IMR-90 (cell line): ENCODE results near the gene PLA2G4D. TPM values are rescaled to one million over a fixed set of nuclear protein-coding genes. Genes with fewer than 3 reads are reported as not detected.

Source experiments
- ATAC-seq: fragments of 200-7000 bp; cut with Tn5 transposase; 2 replicates; pipeline ENCODE4 v1.9.1; 2020; ENCODE audit warnings: low read depth, mild to moderate bottlenecking, moderate library complexity
- BruUV-seq: library from RNA; stranded (reverse); fragments of 400-500 nt; replicated peaks from 2 replicates; lab custom pipeline; 2021; lab: Mats Ljungman, UMichigan
- CTCF ChIA-PET: fragments of 300-600 bp; formaldehyde crosslinking; extraction: SDS; loops from one replicate; lab custom pipeline; 2021; ENCODE audit warnings: antibody characterized with exemption; lab: Yijun Ruan, JAX
- POLR2A ChIA-PET: fragments of 300-600 bp; sonication (Branson Sonifier 250); formaldehyde crosslinking; loops from one replicate; lab custom pipeline; 2022; ENCODE audit warnings: antibody characterized with exemption; ENCODE audit not compliant: unreplicated experiment; lab: Charles Lee
- DNase-seq: peaks from one replicate; pipeline ENCODE4 v3.0.0; 2013
- H2AFZ ChIP-seq: replicated peaks from 2 replicates; pipeline ENCODE3; 2013; ENCODE audit warnings: low read length, mild to moderate bottlenecking; ENCODE audit not compliant: poor library complexity
- H2AK5ac ChIP-seq: 2 replicates; pipeline ENCODE4 v1.6.1; 2013; ENCODE audit warnings: low read depth, low read length, inconsistent platforms
- H2AK9ac ChIP-seq: replicated peaks from 2 replicates; pipeline ENCODE3; 2013; ENCODE audit warnings: mild to moderate bottlenecking, low read depth, low read length, moderate library complexity; ENCODE audit not compliant: poor library complexity
- H2BK120ac ChIP-seq: 2 replicates; pipeline ENCODE4 v1.6.1; 2013; ENCODE audit warnings: low read depth, low read length, inconsistent platforms
- H2BK15ac ChIP-seq: 3 replicates; pipeline ENCODE4 v1.6.1; 2013; ENCODE audit warnings: low read depth, low read length, inconsistent platforms
- H2BK20ac ChIP-seq: 2 replicates; pipeline ENCODE4 v1.6.1; 2013; ENCODE audit warnings: low read depth, mild to moderate bottlenecking, inconsistent platforms, low read length, moderate library complexity
- H2BK5ac ChIP-seq: 2 replicates; pipeline ENCODE4 v1.6.1; 2013; ENCODE audit warnings: mild to moderate bottlenecking, low read depth, low read length, inconsistent platforms; ENCODE audit not compliant: poor library complexity, severe bottlenecking
- H3K14ac ChIP-seq: replicated peaks from 2 replicates; pipeline ENCODE4 v1.6.1; 2013; ENCODE audit warnings: low read depth, low read length, inconsistent platforms
- H3K18ac ChIP-seq: 2 replicates; pipeline ENCODE4 v1.6.1; 2013; ENCODE audit warnings: low read depth, low read length, control low read depth
- H3K23ac ChIP-seq: 2 replicates; pipeline ENCODE4 v1.6.1; 2013; ENCODE audit warnings: low read depth, low read length, inconsistent platforms
- H3K27ac ChIP-seq: 2 replicates; pipeline ENCODE4 v1.5.1; 2013; ENCODE audit warnings: mild to moderate bottlenecking, control low read depth, low read length; ENCODE audit not compliant: insufficient read depth
- H3K27me3 ChIP-seq: 2 replicates; pipeline ENCODE4 v1.6.1; 2013; ENCODE audit warnings: low read length; ENCODE audit not compliant: control insufficient read depth, insufficient read depth
- H3K36me3 ChIP-seq: 2 replicates; pipeline ENCODE4 v1.6.1; 2013; ENCODE audit warnings: low read length, mixed read lengths; ENCODE audit not compliant: control insufficient read depth, insufficient read depth
- H3K4ac ChIP-seq: 2 replicates; pipeline ENCODE4 v1.6.1; 2013; ENCODE audit warnings: low read depth, low read length, inconsistent platforms
- H3K4me1 ChIP-seq: 2 replicates; pipeline ENCODE4 v1.6.1; 2013; ENCODE audit warnings: low read length, mixed read lengths; ENCODE audit not compliant: control insufficient read depth, insufficient read depth
- H3K4me2 ChIP-seq: 2 replicates; pipeline ENCODE4 v1.6.1; 2013; ENCODE audit warnings: low read depth, mild to moderate bottlenecking, control low read depth, low read length, moderate library complexity
- H3K4me3 ChIP-seq: 2 replicates; pipeline ENCODE4 v1.5.1; 2013; ENCODE audit warnings: low read depth, mild to moderate bottlenecking, control low read depth, low read length, moderate library complexity; ENCODE audit not compliant: insufficient read depth
- H3K56ac ChIP-seq: 2 replicates; pipeline ENCODE4 v1.6.1; 2013; ENCODE audit warnings: low read length, inconsistent platforms; ENCODE audit not compliant: insufficient read depth; ENCODE audit errors: extremely low read depth
- H3K79me1 ChIP-seq, 2 experiments: 2 replicates each; pipeline ENCODE4 v1.6.1; 2013; ENCODE audit warnings: low read length in 2 of 2, inconsistent platforms in 1 of 2, low read depth in 1 of 2
- H3K9ac ChIP-seq: 2 replicates; pipeline ENCODE4 v1.6.1; 2013; ENCODE audit warnings: low read depth, low read length, control low read depth
- H3K9me1 ChIP-seq: 2 replicates; pipeline ENCODE4 v1.6.1; 2013; ENCODE audit warnings: low read length, inconsistent platforms; ENCODE audit not compliant: insufficient read depth
- H3K9me3 ChIP-seq: 2 replicates; pipeline ENCODE4 v1.6.1; 2013; ENCODE audit warnings: low read length; ENCODE audit not compliant: control insufficient read depth, insufficient read depth
- H4K20me1 ChIP-seq: 2 replicates; pipeline ENCODE4 v1.6.1; 2013; ENCODE audit warnings: low read length, inconsistent platforms; ENCODE audit not compliant: insufficient read depth
- H4K5ac ChIP-seq: 2 replicates; pipeline ENCODE4 v1.6.1; 2013; ENCODE audit warnings: mild to moderate bottlenecking, low read depth, low read length, control low read depth
- H4K8ac ChIP-seq, 2 experiments: 2 replicates each; pipeline ENCODE4 v1.6.1; 2013; ENCODE audit warnings: low read depth in 2 of 2, low read length in 2 of 2, control low read depth in 1 of 2, inconsistent platforms in 1 of 2
- H4K91ac ChIP-seq: 2 replicates; pipeline ENCODE4 v1.6.1; 2013; ENCODE audit warnings: low read depth, low read length, inconsistent platforms; ENCODE audit not compliant: insufficient read depth
- BHLHE40 ChIP-seq: fragments of 150-350 bp; IDR thresholded peaks from 2 replicates; pipeline ENCODE4 v1.6.1; 2016; ENCODE audit warnings: mild to moderate bottlenecking, low read depth, low read length
- CEBPB ChIP-seq: IDR thresholded peaks from 2 replicates; pipeline ENCODE4 v1.6.1; 2012; ENCODE audit warnings: low read depth, low read length, improper control_type of control experiment
- CHD1 ChIP-seq: IDR thresholded peaks from 2 replicates; pipeline ENCODE4 v1.6.1; 2012; ENCODE audit warnings: low read depth, low read length, improper control_type of control experiment
- MAFK ChIP-seq: IDR thresholded peaks from 2 replicates; pipeline ENCODE4 v1.6.1; 2012; ENCODE audit warnings: low read depth, low read length, improper control_type of control experiment
- MAZ ChIP-seq: IDR thresholded peaks from 2 replicates; pipeline ENCODE4 v1.6.1; 2012; ENCODE audit warnings: low read depth, mild to moderate bottlenecking, low read length, improper control_type of control experiment, moderate library complexity, borderline replicate concordance
- NFE2L2 ChIP-seq: fragments of 150-350 bp; IDR thresholded peaks from 2 replicates; pipeline ENCODE4 v1.6.1; 2016; ENCODE audit warnings: low read depth, mild to moderate bottlenecking, low read length
- RCOR1 ChIP-seq: IDR thresholded peaks from 2 replicates; pipeline ENCODE4 v1.6.1; 2012; ENCODE audit warnings: mild to moderate bottlenecking, low read length, improper control_type of control experiment; ENCODE audit not compliant: insufficient replicate concordance
- RFX5 ChIP-seq: IDR thresholded peaks from 2 replicates; pipeline ENCODE4 v1.8.0; 2012; ENCODE audit warnings: low read depth, mild to moderate bottlenecking, low read length, moderate library complexity
- SMC3 ChIP-seq: fragments of 150-350 bp; IDR thresholded peaks from 2 replicates; pipeline ENCODE4 v1.6.1; 2016; ENCODE audit warnings: low read depth, mild to moderate bottlenecking, antibody characterized with exemption, low read length, moderate library complexity
- USF2 ChIP-seq: fragments of 150-350 bp; IDR thresholded peaks from 2 replicates; pipeline ENCODE4 v1.6.1; 2017; ENCODE audit warnings: mild to moderate bottlenecking, antibody characterized with exemption, low read length, low read depth
- WGBS, 2 experiments: methylation state at CpG; one replicate each; pipeline versions ENCODE4 v1.1.5 to v1.1.7; 2013; ENCODE audit warnings: missing lambda C conversion rate in 2 of 2; ENCODE audit not compliant: insufficient read length in 1 of 2; ENCODE audit errors: extremely low coverage in 2 of 2; 5-methylcytosine and 5-hydroxymethylcytosine counted together
- dilution Hi-C: fragments of 300-500 bp; cut with HindIII; formaldehyde crosslinking; loops from one replicate; pipeline ENCODE4 v1.14.3; 2018; ENCODE audit warnings: low sequenced_read_pairs; ENCODE audit not compliant: unreplicated experiment
- in situ Hi-C: fragments of 300-500 bp; cut with MboI; formaldehyde crosslinking; loops from 3 replicates; pipeline ENCODE4 v1.14.3; 2019; ENCODE audit warnings: low sequenced_read_pairs, inconsistent platforms, mixed read lengths
- intact Hi-C: fragments of 100-400 bp; cut with micrococcal nuclease; formaldehyde crosslinking; loops from 2 replicates; pipeline ENCODE4 v1.10.0; 2022
- polyA plus RNA-seq, 3 experiments: library from polyadenylated mRNA; depleted of rRNA; stranded (reverse); fragments of >200 nt; gene quantifications; 2 replicates each; pipeline ENCODE4 v1.2.3, GENCODE V29; 2012; ENCODE audit warnings: low replicate concordance in 1 of 3
- total RNA-seq: library from RNA; depleted of rRNA; stranded (reverse); fragments of >200 nt; gene quantifications from 2 replicates; pipeline ENCODE4 v1.2.3, GENCODE V29; 2012

PLA2G4D gene
- total and polyA plus RNA-seq, 2 of the 4 experiments (the other 2 are of a cell fraction) = not detected

- Histone ChIP-seq H3K4me2 (no peak overlapping the region), H2BK120ac (no peak overlapping the region), H3K27me3 (peaks cover 57% of the 10 kb centered on the region), H2AFZ (no peak overlapping the region), H3K36me3 (no peaks in the 10 kb centered on the region), H3K4me3 (no peak overlapping the region), H3K9me1 (no peaks in the 10 kb centered on the region), H3K4me1 (no peaks in the 10 kb centered on the region), H3K23ac (no peak overlapping the region), H3K18ac (no peak overlapping the region), H3K56ac (no peak overlapping the region), H3K9me3 (peaks cover 6% of the 10 kb centered on the region; the same call in 1 of the 2 replicates), H4K20me1 (no peaks in the 10 kb centered on the region), H3K14ac (no peak overlapping the region), H4K91ac (no peak overlapping the region), H3K79me1 (no peaks in the 10 kb centered on the region), H3K9ac (no peak overlapping the region), H2BK5ac (no peak overlapping the region), H4K5ac (no peak overlapping the region), H4K8ac (no peak overlapping the region), H3K27ac (no peak overlapping the region), H2BK20ac (no peak overlapping the region), H3K4ac (no peak overlapping the region), H2AK5ac (no peak overlapping the region), H2AK9ac (no peak overlapping the region), H2BK15ac (no peak overlapping the region)
- ChIA-PET CTCF (interaction anchor here (0.6 kb wide), 1 partner anchor 473 kb away, joined by 3 read pairs; no protein-coding TSS in a partner anchor), POLR2A (no interaction called here)
- TF ChIP-seq MAZ (no peak), BHLHE40 (no peak), CHD1 (no peak), RFX5 (no peak), RCOR1 (no peak), NFE2L2 (no peak), MAFK (no peak), USF2 (no peak), CEBPB (no peak), SMC3 (no peak)
- in situ Hi-C loops (no loop called here), dilution Hi-C loops (no loop called here), intact Hi-C loops (loop anchor here (1.0 kb wide), 1 partner anchor 27 kb away; no protein-coding TSS in a partner anchor)
- ATAC-seq = no peak
- no peak for DNase-seq
- no CpG with 5 or more reads among the region's 6 CpGs for WGBS, 2 experiments
- BruUV-seq = no TSS peak
Measured at GRCh38 chr15:42031198-42031915, 63.0 kb downstream of the PLA2G4D start.
